Nucleus accumbens (tissue), 56 donors: Measurements from ENCODE around the gene SLC8B1.

Experiments
- DNase-seq, 56 donors: peaks; one replicate each; lab custom pipeline; 2025; lab: John Stamatoyannopoulos, UW

SLC8B1 gene

GRCh38 chr12:113276306-113276705, 58.6 kb downstream of the SLC8B1 start:
- no peak for DNase-seq

GRCh38 chr12:113274848-113275247, 60.1 kb downstream of the SLC8B1 start:
- no peak for DNase-seq

DNA sequence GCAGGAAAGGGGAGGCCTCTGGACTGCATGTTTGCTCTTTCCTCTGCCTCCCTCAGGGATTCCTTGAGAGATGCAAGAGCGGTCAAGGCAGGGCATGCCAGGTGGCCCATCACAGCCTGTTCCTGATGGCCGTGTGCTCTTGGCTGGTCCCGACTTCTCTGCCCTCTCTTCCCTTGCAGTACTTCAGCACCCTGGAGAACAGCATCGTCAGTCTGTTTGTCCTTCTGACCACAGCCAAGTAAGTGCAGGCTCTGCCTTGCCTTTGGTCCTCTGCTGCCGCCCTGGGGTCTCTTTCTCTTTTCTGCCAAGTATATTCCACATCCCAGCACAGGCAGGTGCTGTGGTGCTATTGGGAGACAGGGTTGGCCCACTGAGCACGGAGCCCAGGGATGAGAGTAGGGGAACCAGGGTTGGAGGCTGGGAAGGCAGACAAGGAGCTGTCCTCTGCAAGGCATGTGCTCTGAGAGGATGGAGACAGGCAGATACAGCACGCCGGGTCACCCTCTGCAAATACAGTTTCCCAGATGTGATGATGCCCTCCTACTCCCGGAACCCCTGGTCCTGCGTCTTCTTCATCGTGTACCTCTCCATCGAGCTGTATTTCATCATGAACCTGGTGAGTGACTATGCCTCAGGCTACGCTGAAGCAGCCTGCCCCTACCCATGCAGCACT, 61.7 kb downstream of the SLC8B1 start:
- DNase-seq = no peak

DNA sequence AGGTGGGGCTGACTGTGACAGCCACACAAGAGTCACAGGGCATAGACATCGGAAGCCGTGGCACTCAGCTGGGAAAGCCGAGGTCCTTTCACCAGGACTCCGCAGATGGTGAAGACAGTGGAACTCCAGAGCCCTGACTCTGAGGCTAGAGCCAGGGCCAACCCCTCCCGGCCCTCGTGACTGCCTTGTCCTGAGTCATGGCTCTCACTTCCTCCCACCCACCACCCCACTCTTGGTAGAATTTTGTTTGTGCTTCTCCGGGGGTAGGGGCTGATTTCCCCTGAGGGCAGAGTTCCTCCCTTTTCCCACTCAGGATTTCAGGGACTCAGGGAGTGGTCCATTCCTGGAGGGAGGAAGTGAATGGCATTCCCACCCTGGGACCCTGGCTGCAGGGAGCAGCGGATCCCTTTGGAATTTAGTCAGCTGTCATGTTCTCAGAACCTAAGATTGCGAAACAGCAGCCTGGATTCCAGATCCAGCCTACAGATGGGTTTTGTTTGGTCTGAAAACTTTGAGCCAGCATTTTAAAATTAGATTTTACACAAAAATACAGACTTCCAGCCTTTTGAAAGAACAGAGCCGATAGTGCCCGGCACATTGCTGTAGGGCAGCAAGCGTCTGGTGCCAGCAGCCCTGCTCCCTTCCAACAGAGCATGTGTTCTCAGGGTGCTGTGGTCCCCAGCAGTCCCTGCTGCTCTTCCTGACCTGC, 62.9 kb downstream of the SLC8B1 start:
- DNase-seq = peak in 46 of 56 donors; percentile 5 to 82 (median 44)

DNA sequence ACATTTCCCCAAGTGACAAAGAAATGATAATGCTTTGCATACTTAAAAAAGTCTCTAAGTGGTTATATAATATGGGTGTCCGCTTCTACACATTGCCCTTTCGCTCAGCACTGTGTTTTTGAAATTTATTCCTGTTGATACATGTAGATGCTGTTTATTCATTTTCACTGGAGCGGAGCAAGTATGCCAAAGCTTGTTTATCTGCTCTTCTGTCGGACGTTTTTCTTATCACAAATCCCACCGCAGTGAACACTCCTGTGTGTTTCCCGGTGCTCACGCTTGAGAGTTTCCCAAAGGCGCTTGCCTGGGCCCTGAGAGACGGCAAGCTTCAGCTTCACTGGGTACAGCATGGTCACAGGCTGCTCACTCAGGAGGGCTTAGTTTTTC, 63.5 kb downstream of the SLC8B1 start:
- DNase-seq = no peak

DNA sequence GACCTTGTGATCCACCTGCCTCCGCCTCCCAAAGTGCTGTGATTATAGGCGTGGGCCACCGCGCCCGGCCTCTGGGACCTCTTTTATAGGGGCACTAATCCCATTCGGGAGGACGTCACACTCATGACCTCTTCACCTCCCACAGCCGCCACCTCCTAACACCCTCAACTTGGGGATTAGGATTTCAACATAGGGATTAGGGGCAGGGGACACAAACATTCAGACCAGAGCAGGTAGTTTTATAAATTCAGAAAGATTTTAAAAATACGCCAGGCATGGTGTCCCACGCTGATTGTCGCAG, 64.2 kb downstream of the SLC8B1 start:
- DNase-seq = no peak

- no peak for DNase-seq
Measured at GRCh38 chr12:113269257-113269943, 65.5 kb downstream of the SLC8B1 start.

- no peak for DNase-seq
Measured at GRCh38 chr12:113268621-113269020, 66.3 kb downstream of the SLC8B1 start.

DNA sequence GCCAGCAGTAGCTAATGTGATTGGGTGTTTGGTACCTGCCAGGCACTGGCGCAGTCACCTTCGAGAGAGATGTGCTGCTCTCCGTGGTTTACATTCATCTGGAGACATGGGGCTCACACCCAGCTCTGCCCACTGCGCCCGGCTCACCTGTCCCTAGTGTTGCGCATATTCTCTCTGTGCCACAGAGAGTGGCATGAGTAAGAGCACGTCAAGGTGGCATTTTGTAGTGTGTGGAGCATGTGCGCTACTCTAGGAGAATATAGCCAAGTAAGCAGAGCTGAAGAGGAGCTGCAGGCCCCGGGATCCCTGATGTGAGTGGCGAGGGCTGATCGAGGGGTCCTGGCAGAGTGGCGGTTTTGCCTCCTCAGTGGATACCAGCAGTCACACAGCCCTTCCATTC, 66.8 kb downstream of the SLC8B1 start:
- no peak for DNase-seq

DNA sequence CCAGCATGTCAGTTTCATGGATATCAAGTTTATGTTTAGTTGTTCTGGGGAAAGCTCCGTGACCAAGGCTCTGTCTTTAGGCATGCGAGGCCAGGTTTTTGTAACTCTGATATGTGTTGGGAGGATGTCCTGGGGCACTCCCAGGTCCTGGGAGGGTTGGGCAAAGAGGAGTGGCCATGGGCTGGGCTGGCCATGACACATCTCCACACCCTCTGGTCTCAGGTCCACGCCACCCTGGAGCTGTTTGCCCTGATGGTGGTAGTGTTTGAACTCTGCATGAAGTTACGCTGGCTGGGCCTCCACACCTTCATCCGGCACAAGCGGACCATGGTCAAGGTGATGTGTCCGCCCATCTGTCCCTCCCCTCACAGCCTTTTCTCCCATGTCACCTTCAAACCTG, 67.3 kb downstream of the SLC8B1 start:
- no peak for DNase-seq

DNA sequence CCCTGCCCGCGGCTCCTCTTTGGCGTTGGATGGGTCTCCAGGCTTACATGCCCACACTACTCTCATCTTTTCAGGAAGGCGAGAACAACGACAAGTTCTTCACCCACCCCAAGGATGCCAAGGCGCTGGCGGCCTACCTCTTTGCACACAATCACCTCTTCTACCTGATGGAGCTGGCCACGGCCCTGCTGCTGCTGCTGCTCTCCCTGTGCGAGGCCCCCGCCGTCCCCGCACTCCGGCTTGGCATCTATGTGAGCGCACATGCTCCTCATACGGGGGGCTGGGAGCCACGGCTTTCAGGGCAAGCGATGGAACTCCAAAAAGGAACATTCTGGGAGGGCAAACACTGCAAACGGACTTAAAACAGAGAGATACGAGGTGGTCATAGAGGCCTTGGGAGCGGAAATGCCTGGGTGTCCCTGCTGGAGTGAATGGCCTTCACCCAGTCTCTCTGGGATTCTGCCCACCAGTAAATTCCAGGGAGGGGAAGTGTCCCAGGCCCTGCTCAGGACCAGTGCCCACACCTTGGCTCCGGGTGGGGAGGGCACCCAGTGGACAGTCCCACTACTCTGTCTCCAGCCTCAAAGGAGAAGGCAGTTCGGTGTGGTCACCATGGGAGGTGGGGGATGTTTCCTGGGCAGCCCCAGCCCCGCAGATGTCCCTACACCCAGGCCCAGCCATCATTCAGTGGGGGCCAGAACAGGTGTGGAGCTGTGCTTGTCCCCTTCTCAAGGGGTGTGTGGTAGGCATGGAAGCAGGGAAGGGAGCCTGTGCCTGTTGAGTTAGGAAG, 68.6 kb downstream of the SLC8B1 start:
- no peak for DNase-seq

DNA sequence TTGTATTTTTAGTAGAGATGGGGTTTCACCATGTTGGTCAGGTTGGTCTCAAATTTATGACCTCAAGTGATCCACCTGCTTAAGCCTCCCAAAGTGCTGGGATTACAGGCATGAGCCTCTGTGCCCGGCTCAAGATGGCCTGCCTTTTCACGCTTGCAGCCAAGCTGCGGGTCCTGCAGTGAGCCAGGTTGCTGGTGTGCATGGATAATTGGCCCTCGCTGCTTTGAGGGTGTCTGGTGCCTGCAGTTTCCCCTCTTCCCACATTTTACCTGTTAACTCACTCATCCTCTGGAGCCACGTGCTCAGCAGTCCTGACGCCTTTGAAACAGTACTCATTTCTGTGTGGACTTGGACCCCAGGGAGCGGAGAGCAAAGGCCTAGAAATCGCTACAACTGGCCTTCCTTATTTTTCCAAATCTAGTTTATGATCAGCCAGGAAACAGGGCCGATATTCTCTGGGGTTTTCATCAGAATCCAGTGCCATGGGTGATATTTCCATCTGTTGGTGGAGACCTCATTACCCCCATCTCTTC, 71.4 kb downstream of the SLC8B1 start:
- no peak for DNase-seq

GRCh38 chr12:113262710-113263109, 72.2 kb downstream of the SLC8B1 start:
- no peak for DNase-seq

- no peak for DNase-seq
Measured at GRCh38 chr12:113261847-113262470, 73.0 kb downstream of the SLC8B1 start.

- DNase-seq = no peak
Measured at GRCh38 chr12:113260636-113261300, 74.1 kb downstream of the SLC8B1 start.

- peak in 8 of 56 donors; percentile 7 to 39 (median 15) for DNase-seq
Measured at GRCh38 chr12:113260127-113260526, 74.8 kb downstream of the SLC8B1 start.

- no peak for DNase-seq
Measured at GRCh38 chr12:113257564-113257963, 77.3 kb downstream of the SLC8B1 start.

DNA sequence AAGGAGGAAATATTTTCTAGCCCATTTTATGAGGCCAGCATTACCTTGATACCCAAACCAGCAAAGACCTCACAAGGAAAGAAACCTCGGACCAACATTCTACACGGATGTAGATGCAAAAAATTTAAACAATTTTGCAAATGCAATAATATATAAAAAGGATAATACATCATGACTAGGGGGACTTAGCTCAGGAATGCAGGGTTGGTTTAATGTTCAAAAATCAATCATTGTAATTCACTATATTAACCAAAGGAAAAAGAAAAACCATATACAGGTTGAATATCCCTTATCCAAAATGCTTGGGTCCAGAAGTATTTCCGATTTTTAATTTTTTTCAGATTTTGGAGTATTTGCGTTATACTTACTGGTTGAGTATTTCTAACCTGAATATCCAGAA, 80.6 kb downstream of the SLC8B1 start:
- DNase-seq = no peak

- DNase-seq = no peak
Measured at GRCh38 chr12:113253532-113254285, 81.2 kb downstream of the SLC8B1 start.
